Keratinocyte (primary cell): Measurements from ENCODE around the gene CSNK2A1. TPM values are rescaled to one million over a fixed set of nuclear protein-coding genes. Genes with fewer than 3 reads are reported as not detected.

Source experiments
- DNase-seq: peaks from one replicate; pipeline ENCODE4 v3.0.0-alpha.2; 2011; ENCODE audit warnings: low read depth, missing footprints, low spot score
- FAIRE-seq: peaks from 2 replicates; lab custom pipeline; 2011; peaks lifted over from hg19 to GRCh38; lab: Jason Lieb, UNC
- H2AFZ ChIP-seq: 2 replicates; pipeline ENCODE4 v1.6.0; 2012; ENCODE audit warnings: low read length, control low read depth, inconsistent platforms; ENCODE audit not compliant: control insufficient read depth
- H3K27ac ChIP-seq: 2 replicates; pipeline ENCODE4 v1.5.1; 2011; ENCODE audit warnings: low read length; ENCODE audit not compliant: control insufficient read depth, insufficient read depth
- H3K27me3 ChIP-seq: 3 replicates; pipeline ENCODE4 v1.6.0; 2011; ENCODE audit warnings: low read length; ENCODE audit not compliant: control insufficient read depth, insufficient read depth; ENCODE audit errors: extremely low read depth
- H3K36me3 ChIP-seq, 2 experiments: 2 replicates in 1 of 2; 3 replicates in 1 of 2; pipeline ENCODE4 v1.5.1; 2011; ENCODE audit warnings: low read length in 2 of 2, mild to moderate bottlenecking in 1 of 2; ENCODE audit not compliant: control insufficient read depth in 2 of 2, insufficient read depth in 2 of 2; ENCODE audit errors: extremely low read depth in 1 of 2
- H3K4me1 ChIP-seq: 3 replicates; pipeline ENCODE4 v1.5.1; 2011; ENCODE audit warnings: low read length; ENCODE audit not compliant: control insufficient read depth, insufficient read depth; ENCODE audit errors: extremely low read depth
- H3K4me2 ChIP-seq: 3 replicates; pipeline ENCODE4 v1.6.0; 2011; ENCODE audit warnings: low read depth, low read length; ENCODE audit not compliant: control insufficient read depth, insufficient read depth; ENCODE audit errors: extremely low read depth
- H3K4me3 ChIP-seq, 3 experiments: fragments of 200-600 bp in 1 of 3; sonication (generic) in 1 of 3; 2 replicates in 2 of 3; 3 replicates in 1 of 3; pipeline ENCODE4 v1.5.1; 2011 to 2016; ENCODE audit warnings: low read length in 3 of 3, mild to moderate bottlenecking in 3 of 3, control low read depth in 2 of 3, inconsistent platforms in 1 of 3, low read depth in 1 of 3, mixed read lengths in 1 of 3, mixed run types in 1 of 3, moderate library complexity in 1 of 3; ENCODE audit not compliant: control insufficient read depth in 2 of 3, insufficient read depth in 2 of 3; ENCODE audit errors: extremely low read depth in 1 of 3
- H3K79me2 ChIP-seq: 2 replicates; pipeline ENCODE4 v1.6.0; 2012; ENCODE audit warnings: low read length; ENCODE audit not compliant: control insufficient read depth, insufficient read depth
- H3K9ac ChIP-seq: 3 replicates; pipeline ENCODE4 v1.6.0; 2011; ENCODE audit warnings: low read length; ENCODE audit not compliant: control insufficient read depth, insufficient read depth; ENCODE audit errors: extremely low read depth
- H3K9me1 ChIP-seq: 3 replicates; pipeline ENCODE4 v1.6.0; 2011; ENCODE audit warnings: low read length; ENCODE audit not compliant: control insufficient read depth, insufficient read depth; ENCODE audit errors: extremely low read depth
- H3K9me3 ChIP-seq: 2 replicates; pipeline ENCODE4 v1.5.1; 2012; ENCODE audit warnings: low read depth, low read length; ENCODE audit not compliant: control insufficient read depth
- H4K20me1 ChIP-seq: 3 replicates; pipeline ENCODE4 v1.6.0; 2011; ENCODE audit warnings: low read length; ENCODE audit not compliant: control insufficient read depth, insufficient read depth; ENCODE audit errors: extremely low read depth
- CTCF ChIP-seq, 3 experiments: IDR thresholded peaks in 1 of 3; conservative IDR thresholded peaks in 1 of 3; optimal IDR thresholded peaks in 1 of 3; 2 replicates in 2 of 3; 3 replicates in 1 of 3; pipeline versions ENCODE3 to v1.5.1; 2011; ENCODE audit warnings: low read length in 3 of 3, mild to moderate bottlenecking in 3 of 3, moderate library complexity in 2 of 3, control low read depth in 1 of 3, inconsistent platforms in 1 of 3; ENCODE audit not compliant: insufficient read depth in 2 of 3; ENCODE audit errors: extremely low read depth in 1 of 3
- EZH2 ChIP-seq: IDR thresholded peaks from one replicate; pipeline ENCODE4 v1.6.1; 2012; ENCODE audit warnings: inconsistent platforms, mild to moderate bottlenecking, low read length, moderate library complexity
- dilution Hi-C: fragments of 300-500 bp; cut with MboI; formaldehyde crosslinking; loops from one replicate; pipeline ENCODE4 v1.7.0; 2020; ENCODE audit warnings: low sequenced_read_pairs; ENCODE audit not compliant: extremely low pct_ligation_motif_present
- polyA plus RNA-seq, 5 experiments: library from polyadenylated mRNA; depleted of rRNA in 3 of 5; stranded (reverse) in 3 of 5; stranded (forward) in 1 of 5; unstranded in 1 of 5; fragments of >200 nt; gene quantifications; 1 replicate in 1 of 5; 2 replicates in 3 of 5; 3 replicates in 1 of 5; pipeline versions ENCODE4 v1.2.1 to v1.2.3, GENCODE V29; 2011 to 2012; ENCODE audit warnings: missing spikeins in 2 of 5, low read depth in 1 of 5, low replicate concordance in 1 of 5

Gene CSNK2A1
- polyA plus RNA-seq, 1 donor (not counting 4 experiments of a cell fraction or from before 2014, with no cell fraction given): 122 TPM

- Histone ChIP-seq H3K27me3 (no peaks in the 10 kb centered on the region), H3K36me3 (peaks cover 45 to 53% of the 10 kb centered on the region in 2 experiments), H3K9me1 (no peaks in the 10 kb centered on the region), H3K4me2 (no peak overlapping the region), H3K4me3 (no peak overlapping the region), H3K79me2 (no peaks in the 10 kb centered on the region), H3K4me1 (peaks cover 5% of the 10 kb centered on the region), H2AFZ (no peak overlapping the region), H3K9me3 (no peaks in the 10 kb centered on the region), H4K20me1 (peaks cover 4% of the 10 kb centered on the region), H3K9ac (no peak overlapping the region), H3K27ac (no peak overlapping the region)
- dilution Hi-C loops: no loop called here
- TF ChIP-seq CTCF (optimal IDR thresholded peaks at IDR 0.05 in 1 of 3, IDR thresholded peaks at IDR 0.05 in 1 of 3, conservative IDR thresholded peaks at IDR 0.05 in 1 of 3; ENCODE audit: extremely low read depth in 1 of 3, insufficient read depth in 2 of 3, low read length in 3 of 3): no peak
- DNase-seq (no peak), FAIRE-seq (no peak)
Observed at GRCh38 chr20:434661-435419, 108.8 kb downstream of the CSNK2A1 start.

DNA sequence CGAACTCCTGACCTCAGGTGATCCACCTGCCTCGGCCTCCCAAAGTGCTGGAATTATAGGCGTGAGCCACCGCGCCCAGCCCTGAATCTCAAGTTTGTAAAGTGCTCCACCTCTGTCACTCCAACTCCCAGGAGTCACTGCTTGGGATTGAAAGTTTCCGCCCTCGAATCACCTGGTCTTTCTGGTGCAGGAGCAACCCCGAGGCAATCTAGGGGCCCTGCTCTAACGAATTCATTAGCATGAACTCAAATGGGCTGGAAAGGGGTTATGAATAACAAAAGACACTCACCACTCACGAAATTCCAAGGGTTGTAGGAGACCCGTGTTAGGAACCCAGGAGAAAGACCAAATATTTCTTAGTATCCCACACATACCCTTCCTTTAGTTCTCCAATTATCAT lies 109.4 kb downstream of the CSNK2A1 start:
- no peaks in the 10 kb centered on the region for H3K79me2 ChIP-seq
- H2AFZ ChIP-seq: no peak overlapping the region
- no peak for TF ChIP-seq EZH2
- TF ChIP-seq CTCF (optimal IDR thresholded peaks at IDR 0.05 in 1 of 3, IDR thresholded peaks at IDR 0.05 in 1 of 3, conservative IDR thresholded peaks at IDR 0.05 in 1 of 3; ENCODE audit: extremely low read depth in 1 of 3, insufficient read depth in 2 of 3, low read length in 3 of 3): no peak
- H3K9ac ChIP-seq: no peak overlapping the region
- H3K9me1 ChIP-seq: no peaks in the 10 kb centered on the region
- H3K36me3 ChIP-seq: peaks cover 45 to 55% of the 10 kb centered on the region in 2 experiments
- H3K9me3 ChIP-seq: no peaks in the 10 kb centered on the region
- dilution Hi-C loops: no loop called here
- peaks cover 4% of the 10 kb centered on the region for H4K20me1 ChIP-seq
- FAIRE-seq: peak; percentile 17
- H3K27me3 ChIP-seq: no peaks in the 10 kb centered on the region
- H3K4me3 ChIP-seq: no peak overlapping the region
- H3K4me2 ChIP-seq: no peak overlapping the region
- no peak overlapping the region for H3K27ac ChIP-seq
- H3K4me1 ChIP-seq: peaks cover 5% of the 10 kb centered on the region
- no peak for DNase-seq
